IPS-18a (cell line): Measurements from ENCODE around the gene PLCH2.

Experiments
- H3K27ac ChIP-seq: one replicate; pipeline ENCODE4 v1.5.1; 2013; ENCODE audit warnings: low read length
- H3K27me3 ChIP-seq: one replicate; pipeline ENCODE4 v1.6.1; 2013; ENCODE audit warnings: mild to moderate bottlenecking, low read length; ENCODE audit not compliant: control insufficient read depth, insufficient read depth
- H3K36me3 ChIP-seq: one replicate; pipeline ENCODE4 v1.6.1; 2013; ENCODE audit warnings: low read depth, low read length; ENCODE audit not compliant: control insufficient read depth
- H3K4me1 ChIP-seq: one replicate; pipeline ENCODE4 v1.6.1; 2013; ENCODE audit warnings: low read depth, low read length; ENCODE audit not compliant: control insufficient read depth
- H3K4me3 ChIP-seq: one replicate; pipeline ENCODE4 v1.5.1; 2013; ENCODE audit warnings: low read length
- H3K9ac ChIP-seq: one replicate; pipeline ENCODE4 v1.6.1; 2013; ENCODE audit warnings: mild to moderate bottlenecking, low read length, moderate library complexity
- H3K9me3 ChIP-seq: one replicate; pipeline ENCODE4 v1.6.1; 2013; ENCODE audit warnings: low read depth, low read length; ENCODE audit not compliant: control insufficient read depth

PLCH2 gene

DNA sequence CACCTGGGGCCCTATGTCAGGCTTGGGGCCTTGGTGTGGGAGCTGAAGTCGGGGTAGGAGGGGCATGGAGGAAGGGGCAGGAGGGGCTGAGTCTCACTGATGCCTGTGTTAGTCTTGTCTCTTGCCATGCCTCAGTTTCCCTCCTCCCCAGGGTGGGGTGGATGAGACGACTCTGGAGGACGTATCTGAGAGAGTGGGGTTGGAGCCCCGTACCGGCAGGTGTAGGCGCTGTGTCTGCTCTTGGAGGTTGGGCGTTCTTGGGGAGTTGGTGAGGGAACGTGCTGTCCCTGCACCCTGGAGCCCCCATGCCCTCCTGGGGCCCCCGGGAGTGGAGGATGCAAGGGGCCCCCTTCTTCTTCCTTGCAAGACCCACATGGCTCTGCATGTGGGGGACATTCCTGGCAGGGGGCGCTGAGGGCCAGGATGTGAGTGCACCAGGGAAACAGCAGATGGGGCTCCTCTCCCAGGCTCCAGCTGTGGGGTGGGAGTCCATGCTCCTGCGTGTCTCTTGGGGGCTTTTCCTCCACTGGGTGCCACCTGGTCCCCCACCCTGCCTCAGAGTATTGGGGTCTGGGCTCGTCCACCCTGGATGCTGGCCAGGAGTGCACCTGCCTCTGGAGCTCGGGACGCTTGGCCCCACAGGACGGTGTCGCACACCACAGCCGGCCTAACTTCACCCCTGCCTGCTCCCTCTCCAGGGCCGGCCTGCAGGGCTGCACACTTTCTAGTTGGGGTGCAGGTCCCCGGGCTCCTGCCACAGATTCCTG lies 78.7 kb downstream of the PLCH2 start:
- no peaks in the 10 kb centered on the region for H3K9me3 ChIP-seq
- H3K4me1 ChIP-seq: peaks cover 4% of the 10 kb centered on the region
- H3K9ac ChIP-seq: no peak overlapping the region
- no peaks in the 10 kb centered on the region for H3K36me3 ChIP-seq
- H3K4me3 ChIP-seq: no peak overlapping the region
- no peak overlapping the region for H3K27ac ChIP-seq
- no peaks in the 10 kb centered on the region for H3K27me3 ChIP-seq
